ENCODE data around the gene FOXN4.

Gene FOXN4

GRCh38 chr12:109299849-109300248 is 9.2 kb downstream of the FOXN4 start:
- TF ChIP-seq CTCF (IDR thresholded peaks at IDR 0.05; ENCODE audit: control extremely low read depth, extremely low read depth, low read depth, missing control alignments): no peak
- POLR2A ChIA-PET: no interaction called here
- no peak for DNase-seq (ENCODE audit: extremely low spot score)
- CTCF ChIA-PET: interaction anchor here (1.1 kb wide), 1 partner anchor 7 kb away, joined by 3 read pairs; no protein-coding TSS in a partner anchor

GRCh38 chr12:109296431-109296830 is 12.7 kb downstream of the FOXN4 start:
- no peak for TF ChIP-seq CTCF (IDR thresholded peaks at IDR 0.05; ENCODE audit: control extremely low read depth, extremely low read depth, low read depth, missing control alignments)
- ChIA-PET POLR2A (no interaction called here), CTCF (interaction anchor here (1.7 kb wide), 1 partner anchor 10 kb away, joined by 5 read pairs; no protein-coding TSS in a partner anchor)
- DNase-seq (ENCODE audit: extremely low spot score): no peak

GRCh38 chr12:109295764-109296425 is 13.2 kb downstream of the FOXN4 start:
- TF ChIP-seq CTCF (IDR thresholded peaks at IDR 0.05; ENCODE audit: control extremely low read depth, extremely low read depth, low read depth, missing control alignments): no peak
- POLR2A ChIA-PET: no interaction called here
- DNase-seq (ENCODE audit: extremely low spot score): no peak
- CTCF ChIA-PET: no interaction called here

- POLR2A ChIA-PET: no interaction called here
- TF ChIP-seq CTCF (IDR thresholded peaks at IDR 0.05; ENCODE audit: control extremely low read depth, extremely low read depth, low read depth, missing control alignments): no peak
- CTCF ChIA-PET: no interaction called here
- DNase-seq (ENCODE audit: extremely low spot score): no peak
These were observed 14.7 kb downstream of the FOXN4 start for GRCh38 chr12:109294286-109294796.

- no peak for DNase-seq (ENCODE audit: extremely low spot score)
- ChIA-PET CTCF (interaction anchor here (1.0 kb wide), 1 partner anchor 7 kb away, joined by 3 read pairs; no protein-coding TSS in a partner anchor), POLR2A (no interaction called here)
- no peak for TF ChIP-seq CTCF (IDR thresholded peaks at IDR 0.05; ENCODE audit: control extremely low read depth, extremely low read depth, low read depth, missing control alignments)
These were observed 16.0 kb downstream of the FOXN4 start for GRCh38 chr12:109293106-109293505.

GRCh38 chr12:109292342-109292711 is 16.8 kb downstream of the FOXN4 start:
- CTCF ChIA-PET: interaction anchor here (1.0 kb wide), 1 partner anchor 8 kb away, joined by 3 read pairs; no protein-coding TSS in a partner anchor

More at GRCh38 chr12:109292342-109292711, 16.8 kb downstream of the FOXN4 start:
- POLR2A ChIA-PET: no interaction called here
- DNase-seq (ENCODE audit: extremely low spot score): no peak
- no peak for TF ChIP-seq CTCF (IDR thresholded peaks at IDR 0.05; ENCODE audit: control extremely low read depth, extremely low read depth, low read depth, missing control alignments)
